T47D (cell line): ENCODE measurements around the gene LRRC27.

Experiments
- DNase-seq, 2 experiments: peaks; one replicate each; pipeline versions ENCODE4 v3.0.0 to v3.0.0-alpha.2; 2011 to 2012; ENCODE audit warnings: low read depth in 1 of 2, low spot score in 1 of 2
- JUND ChIP-seq: IDR thresholded peaks from 2 replicates; pipeline ENCODE4 v1.6.1; 2012; ENCODE audit warnings: low read depth
- in situ Hi-C: cut with HindIII; loops from 2 replicates; pipeline ENCODE4 v1.10.0; 2016; ENCODE audit warnings: low sequenced_read_pairs, low pct_unique_long_range_greater_than_20kb

LRRC27 gene

DNA sequence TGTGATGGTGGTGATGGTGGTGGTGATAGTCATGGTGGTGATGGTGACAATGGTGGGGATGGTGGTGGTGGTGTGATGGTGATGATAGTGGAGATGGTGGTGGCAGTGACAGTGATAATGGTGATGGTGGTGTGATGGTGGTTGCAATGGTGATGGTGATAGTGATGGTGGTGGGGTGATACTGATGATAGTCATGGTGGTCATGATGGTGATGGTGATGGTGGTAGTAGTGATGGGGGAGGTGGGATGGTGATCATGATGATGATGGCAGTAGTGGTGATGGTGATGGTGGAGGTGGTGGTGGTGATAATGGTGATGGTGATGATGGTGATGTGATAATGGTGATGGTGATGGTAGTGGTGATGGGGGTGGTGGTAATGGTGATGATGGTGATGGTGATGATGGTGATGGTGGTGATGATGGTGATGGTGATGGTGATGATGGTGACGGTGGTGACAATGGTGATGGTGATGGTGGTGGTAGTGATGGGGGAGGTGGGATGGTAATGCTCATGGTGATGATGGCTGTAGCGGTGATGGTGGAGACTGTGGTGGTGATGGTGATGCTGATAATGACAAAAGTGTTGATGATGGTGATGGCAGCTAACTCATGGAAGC is 60.3 kb downstream of the LRRC27 start:
- DNase-seq, result no peak
- TF ChIP-seq JUND, result no peak
- in situ Hi-C loops, result no loop called here

GRCh38 chr10:132392811-132393694 is 61.1 kb downstream of the LRRC27 start:
- no peak for DNase-seq
- in situ Hi-C loops, result no loop called here
- TF ChIP-seq JUND, result no peak

DNA sequence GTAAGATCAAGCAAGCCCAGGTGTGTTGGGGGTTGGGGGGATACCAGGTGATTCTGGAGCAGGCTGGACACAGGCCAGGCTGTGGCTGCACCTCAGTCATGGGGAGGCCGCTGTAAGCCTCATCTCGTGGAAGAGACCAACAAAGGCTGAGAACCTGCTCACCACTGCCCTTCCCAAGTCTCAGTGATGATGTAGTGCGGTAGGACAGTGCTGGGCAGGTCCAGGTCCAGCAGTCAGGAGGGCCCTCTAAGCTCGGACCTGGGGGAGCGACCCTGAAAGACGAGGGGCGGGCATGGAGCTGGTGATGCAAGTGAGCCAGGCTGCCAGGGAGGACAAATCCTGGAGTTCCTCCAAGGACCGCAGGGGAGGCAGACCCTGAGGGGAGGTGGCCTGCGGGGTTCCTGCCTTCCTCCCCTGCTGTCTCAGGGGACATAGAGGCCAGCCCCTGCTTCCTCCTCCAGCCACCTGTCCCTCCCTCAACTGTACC is 61.7 kb downstream of the LRRC27 start:
- in situ Hi-C loops, result no loop called here
- no peak for DNase-seq
- TF ChIP-seq JUND, result no peak

- in situ Hi-C loops, result no loop called here
- TF ChIP-seq JUND, result no peak
Observed at GRCh38 chr10:132394201-132394811, 62.3 kb downstream of the LRRC27 start.

DNA sequence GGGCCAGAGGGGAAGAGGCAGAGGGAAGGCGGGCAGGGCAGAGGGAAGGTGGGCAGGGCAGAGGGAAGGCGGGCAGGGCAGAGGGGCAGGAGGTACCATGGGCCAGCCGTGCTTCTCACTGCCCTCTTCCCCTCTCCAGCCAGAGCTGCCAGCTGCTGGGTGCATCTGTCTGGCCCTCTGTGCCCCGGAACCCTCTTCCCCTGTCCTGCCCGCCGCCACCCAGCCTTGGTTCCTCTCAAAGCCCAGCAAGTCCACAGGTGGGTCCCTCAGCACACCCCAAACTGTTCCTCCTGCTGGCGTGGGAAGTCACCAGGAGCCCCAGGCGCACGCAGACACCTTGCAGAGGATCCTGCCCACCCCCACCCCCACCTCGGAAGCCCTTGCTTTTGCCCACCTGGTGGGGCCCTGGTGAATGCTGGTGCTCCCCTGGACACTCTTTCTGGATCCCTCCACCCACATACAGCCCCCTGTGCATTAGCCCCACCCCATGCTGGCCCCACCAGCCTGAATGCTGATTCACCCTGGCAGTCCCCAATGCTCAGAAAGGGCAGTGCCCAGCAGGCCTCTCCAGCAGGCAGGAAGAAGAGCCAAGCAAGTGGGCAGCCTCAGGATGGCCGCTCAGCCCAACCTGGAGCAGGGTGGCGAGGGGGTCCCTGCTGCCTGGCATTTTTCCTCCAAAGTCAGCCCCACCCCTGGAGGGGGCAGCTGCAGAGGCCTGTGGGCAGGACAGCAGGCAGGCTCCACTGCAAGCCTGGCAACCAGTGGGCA is 63.1 kb downstream of the LRRC27 start:
- in situ Hi-C loops, result no loop called here
- DNase-seq, result no peak
- no peak for TF ChIP-seq JUND

More at GRCh38 chr10:132394201-132394811, 62.3 kb downstream of the LRRC27 start:
- DNase-seq, result no peak

DNA sequence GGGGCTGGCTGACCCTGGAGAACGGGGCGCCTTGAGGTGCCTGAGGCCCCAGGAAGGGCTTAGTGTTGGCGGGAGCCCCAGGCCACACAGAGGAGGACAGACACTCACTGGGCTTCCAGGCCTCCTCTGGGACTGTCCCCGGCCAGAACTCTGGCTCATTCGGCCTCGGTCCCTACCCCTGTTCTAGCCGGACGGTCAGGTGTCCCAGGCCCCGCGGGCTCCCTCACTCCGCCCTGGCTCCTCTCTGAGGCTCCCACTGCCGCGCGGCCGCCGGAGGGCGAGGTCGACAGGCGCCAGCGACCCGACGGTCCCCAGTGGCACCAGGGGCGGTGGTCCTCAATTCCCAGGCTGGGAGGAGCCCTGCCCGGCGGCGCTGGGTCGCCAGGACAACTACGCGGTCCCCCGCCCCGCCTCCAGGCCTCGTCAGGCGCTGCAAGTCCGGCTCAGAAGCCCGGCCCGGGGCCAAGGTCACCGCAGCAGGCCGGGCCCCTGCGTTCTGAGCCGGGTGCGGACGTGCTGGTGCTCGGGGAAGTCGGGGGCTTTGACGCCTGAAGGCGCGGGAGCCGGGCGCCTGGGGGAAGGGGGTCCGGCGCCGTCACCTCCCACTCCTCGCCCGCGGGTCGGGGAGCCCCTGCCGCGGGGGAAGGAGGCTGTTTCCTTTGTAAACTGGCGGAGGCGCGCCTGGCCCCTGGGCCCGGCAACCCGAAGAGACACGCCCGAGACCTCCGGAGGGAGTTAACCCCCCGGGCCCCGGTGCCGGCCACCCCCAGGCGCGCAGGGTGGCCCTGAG is 63.9 kb downstream of the LRRC27 start:
- no peak for DNase-seq
- in situ Hi-C loops, result no loop called here
- no peak for TF ChIP-seq JUND

GRCh38 chr10:132396494-132397035 is 64.6 kb downstream of the LRRC27 start:
- in situ Hi-C loops, result no loop called here
- peak in 1 of 2 experiments; percentile 68 for DNase-seq
- no peak for TF ChIP-seq JUND

- DNase-seq, result no peak
- in situ Hi-C loops, result no loop called here
- TF ChIP-seq JUND, result no peak
Observed at GRCh38 chr10:132397036-132397541, 65.1 kb downstream of the LRRC27 start, which contains the start of gene PWWP2B. PWWP2B (plus strand) TSS chr10:132397200; CDS start chr10:132397227, 27 bp downstream.

DNA sequence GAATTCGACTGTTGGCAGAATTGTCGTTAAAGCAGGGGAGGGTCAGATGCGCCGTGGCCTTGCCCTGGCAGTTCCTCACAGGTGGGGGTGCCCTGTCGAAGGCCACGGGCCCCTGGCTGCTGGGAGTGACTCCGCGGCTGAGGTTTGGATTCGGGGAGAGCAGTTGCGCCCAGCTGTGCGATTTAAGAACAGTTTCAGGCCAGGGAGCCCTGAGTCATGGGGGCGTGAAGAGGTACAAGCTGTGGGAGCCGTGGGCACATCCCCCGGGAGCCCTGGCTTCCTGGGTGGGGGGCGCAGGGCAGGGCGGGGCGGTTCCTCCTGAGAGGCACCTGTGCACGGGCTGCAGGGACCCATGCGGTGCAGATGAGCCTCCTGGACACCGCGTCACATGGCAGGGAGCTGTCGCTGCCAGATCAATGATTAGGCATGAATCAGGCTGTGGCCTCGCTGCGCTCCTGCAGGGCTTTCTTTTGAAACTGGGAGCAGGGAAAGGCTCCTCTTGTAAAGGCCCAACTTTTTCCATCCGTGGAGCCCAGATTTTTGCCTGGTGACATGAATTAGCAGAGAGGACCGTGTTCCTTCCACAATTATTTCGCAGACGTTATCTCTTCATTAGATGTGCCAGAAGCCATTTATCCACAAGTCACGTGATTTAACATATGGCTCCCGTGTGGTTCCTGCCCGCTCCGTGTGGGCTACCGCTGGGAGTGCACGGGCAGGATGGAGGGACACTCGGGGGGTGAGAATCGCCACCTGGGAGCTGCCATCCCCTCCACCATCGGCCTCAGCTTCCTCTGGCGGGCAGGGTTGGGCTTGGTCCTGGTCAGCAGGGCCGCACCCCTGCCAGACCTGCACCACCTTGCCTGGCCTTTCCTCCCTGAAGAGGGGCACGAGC is 65.9 kb downstream of the LRRC27 start:
- in situ Hi-C loops, result no loop called here
- no peak for TF ChIP-seq JUND
- no peak for DNase-seq

GRCh38 chr10:132398566-132398991 is 66.6 kb downstream of the LRRC27 start:
- no peak for DNase-seq
- in situ Hi-C loops, result no loop called here
- TF ChIP-seq JUND, result no peak
